ENCODE data around the gene MDM4. TPM values are rescaled to one million over a fixed set of nuclear protein-coding genes. Genes with fewer than 3 reads are reported as not detected.

Gene MDM4, protein sequence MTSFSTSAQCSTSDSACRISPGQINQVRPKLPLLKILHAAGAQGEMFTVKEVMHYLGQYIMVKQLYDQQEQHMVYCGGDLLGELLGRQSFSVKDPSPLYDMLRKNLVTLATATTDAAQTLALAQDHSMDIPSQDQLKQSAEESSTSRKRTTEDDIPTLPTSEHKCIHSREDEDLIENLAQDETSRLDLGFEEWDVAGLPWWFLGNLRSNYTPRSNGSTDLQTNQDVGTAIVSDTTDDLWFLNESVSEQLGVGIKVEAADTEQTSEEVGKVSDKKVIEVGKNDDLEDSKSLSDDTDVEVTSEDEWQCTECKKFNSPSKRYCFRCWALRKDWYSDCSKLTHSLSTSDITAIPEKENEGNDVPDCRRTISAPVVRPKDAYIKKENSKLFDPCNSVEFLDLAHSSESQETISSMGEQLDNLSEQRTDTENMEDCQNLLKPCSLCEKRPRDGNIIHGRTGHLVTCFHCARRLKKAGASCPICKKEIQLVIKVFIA
- 21.7 and 22.9 TPM in 2 replicates for polyA plus RNA-seq

DNA sequence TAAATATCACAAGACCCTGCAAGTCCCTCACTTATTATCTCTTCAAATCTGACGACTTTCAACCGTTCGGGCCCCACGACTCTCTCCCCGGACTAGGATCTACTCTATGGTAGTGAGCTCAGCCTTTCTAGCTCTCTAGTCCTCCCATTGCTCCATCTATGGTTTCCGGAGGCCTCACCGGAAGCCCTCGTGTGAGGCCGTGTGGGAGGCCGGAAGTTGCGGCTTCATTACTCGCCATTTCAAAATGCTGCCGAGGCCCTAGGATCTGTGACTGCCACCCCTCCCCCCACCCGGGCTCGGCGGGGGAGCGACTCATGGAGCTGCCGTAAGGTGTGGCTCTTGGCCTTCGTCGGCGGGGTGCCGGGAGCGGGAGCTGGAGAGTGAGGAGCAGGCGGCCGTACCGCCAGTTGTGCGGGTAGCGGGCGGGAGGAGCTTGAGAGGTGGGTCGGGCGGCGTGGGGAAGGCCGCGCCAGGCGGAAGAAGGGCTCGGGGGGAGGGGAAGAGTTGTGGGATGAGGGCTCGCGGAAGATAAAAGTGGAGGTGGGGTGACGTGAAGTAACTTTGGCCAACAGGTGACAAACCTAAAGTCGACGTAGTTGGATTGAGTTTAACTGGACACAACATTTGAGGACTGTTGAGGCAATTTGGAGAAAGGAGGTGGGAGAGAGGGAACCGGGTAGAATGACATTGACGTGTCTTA is at the start of gene MDM4:
MDM4 (plus strand) TSS at position 227 of the 700 bp plus-strand sequence. CDS start 9,113 bp downstream, outside the sequence.

DNA sequence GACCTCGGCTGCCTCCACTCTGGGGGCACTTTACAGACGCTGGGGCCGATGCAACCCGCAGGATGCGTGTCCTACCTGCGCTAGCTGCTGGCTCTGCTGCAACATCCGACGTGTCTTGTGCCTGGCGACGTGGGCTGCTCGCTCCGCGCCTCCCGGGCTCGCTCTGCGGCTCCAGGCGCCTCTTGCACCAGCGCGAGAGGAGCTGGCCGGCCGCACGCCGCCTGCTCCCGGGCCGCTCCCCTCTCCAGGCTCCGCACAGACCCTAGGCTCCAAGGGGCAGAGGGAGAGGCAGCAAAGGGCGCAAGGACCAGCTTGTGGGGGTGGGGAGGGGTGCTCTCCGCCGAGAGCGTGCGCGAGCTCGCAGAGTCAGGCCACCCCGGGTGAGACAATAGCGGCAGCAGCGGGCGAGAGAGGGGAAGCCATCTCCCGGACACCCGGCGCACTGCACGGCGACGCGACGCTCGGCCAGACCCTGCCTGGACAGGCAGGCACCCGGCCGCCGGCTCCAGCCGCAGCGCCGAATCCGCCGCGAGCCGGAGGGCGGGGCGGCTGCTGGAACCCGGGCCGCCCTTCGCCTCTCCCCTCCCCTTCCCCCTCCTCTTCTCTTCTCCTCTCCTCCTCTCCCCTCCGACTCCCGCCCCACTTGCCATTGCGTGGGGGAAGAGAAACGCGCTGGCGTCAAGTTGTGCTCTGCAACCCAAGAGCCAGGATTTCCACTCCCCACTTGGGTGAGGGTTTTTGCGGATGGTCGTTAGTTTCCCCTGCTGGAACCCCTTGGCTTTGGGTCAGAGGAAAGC is 21.7 kb upstream of the MDM4 start, which contains the start of gene PIK3C2B:
PIK3C2B (minus strand) TSS at position 525 of the 797 bp plus-strand sequence. CDS start 25,003 bp downstream, outside the sequence.

Other genes starting within 250 kb of the MDM4 start
- gene PLEKHA6, start 156.5 kb upstream of the MDM4 start, polyA plus RNA-seq, result 3.3 and 4.9 TPM in 2 replicates
- 21.6 and 22.4 TPM in 2 replicates for gene PPP1R15B, start 104.6 kb upstream of the MDM4 start, polyA plus RNA-seq
- 2.0 and 2.7 TPM in 2 replicates for gene PIK3C2B, start 21.6 kb upstream of the MDM4 start, polyA plus RNA-seq
- 11.7 and 12.4 TPM in 2 replicates for gene LRRN2, start 169.3 kb downstream of the MDM4 start, polyA plus RNA-seq